ENCODE results near the gene ATP6V1A.
A peak's percentile ranks its signal among the peaks of the same experiment; 100 is the strongest.

The ATP6V1A gene

GRCh38 chr3:113721636-113722035, 25.2 kb upstream of the ATP6V1A start:
- intact Hi-C loops (cut with DNase I; ENCODE audit: low total_unique reads), result no loop called here

GRCh38 chr3:113728661-113729060, 18.2 kb upstream of the ATP6V1A start:
- Histone ChIP-seq H3K4me3 (no peak overlapping the region), H3K36me3 (no peaks in the 10 kb centered on the region), H3K27ac (no peak overlapping the region), H3K27me3 (no peaks in the 10 kb centered on the region), H3K9me3 (no peaks in the 10 kb centered on the region), H3K4me1 (no peaks in the 10 kb centered on the region)
- intact Hi-C loops (cut with DNase I; ENCODE audit: low total_unique reads), result no loop called here
- DNase-seq, result no peak
- TF ChIP-seq, protein P1, sequence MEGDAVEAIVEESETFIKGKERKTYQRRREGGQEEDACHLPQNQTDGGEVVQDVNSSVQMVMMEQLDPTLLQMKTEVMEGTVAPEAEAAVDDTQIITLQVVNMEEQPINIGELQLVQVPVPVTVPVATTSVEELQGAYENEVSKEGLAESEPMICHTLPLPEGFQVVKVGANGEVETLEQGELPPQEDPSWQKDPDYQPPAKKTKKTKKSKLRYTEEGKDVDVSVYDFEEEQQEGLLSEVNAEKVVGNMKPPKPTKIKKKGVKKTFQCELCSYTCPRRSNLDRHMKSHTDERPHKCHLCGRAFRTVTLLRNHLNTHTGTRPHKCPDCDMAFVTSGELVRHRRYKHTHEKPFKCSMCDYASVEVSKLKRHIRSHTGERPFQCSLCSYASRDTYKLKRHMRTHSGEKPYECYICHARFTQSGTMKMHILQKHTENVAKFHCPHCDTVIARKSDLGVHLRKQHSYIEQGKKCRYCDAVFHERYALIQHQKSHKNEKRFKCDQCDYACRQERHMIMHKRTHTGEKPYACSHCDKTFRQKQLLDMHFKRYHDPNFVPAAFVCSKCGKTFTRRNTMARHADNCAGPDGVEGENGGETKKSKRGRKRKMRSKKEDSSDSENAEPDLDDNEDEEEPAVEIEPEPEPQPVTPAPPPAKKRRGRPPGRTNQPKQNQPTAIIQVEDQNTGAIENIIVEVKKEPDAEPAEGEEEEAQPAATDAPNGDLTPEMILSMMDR (IDR thresholded peaks at IDR 0.05), result no peak

More at GRCh38 chr3:113721636-113722035, 25.2 kb upstream of the ATP6V1A start:
- H3K27me3 ChIP-seq, result no peaks in the 10 kb centered on the region
- TF ChIP-seq, protein P1 (IDR thresholded peaks at IDR 0.05), result no peak
- no peaks in the 10 kb centered on the region for H3K9me3 ChIP-seq
- H3K27ac ChIP-seq, result no peak overlapping the region
- no peak overlapping the region for H3K4me3 ChIP-seq
- H3K36me3 ChIP-seq, result peaks cover 20 to 48% (median 23%) of the 10 kb centered on the region in 3 donors
- no peaks in the 10 kb centered on the region for H3K4me1 ChIP-seq
- no peak for DNase-seq

DNA sequence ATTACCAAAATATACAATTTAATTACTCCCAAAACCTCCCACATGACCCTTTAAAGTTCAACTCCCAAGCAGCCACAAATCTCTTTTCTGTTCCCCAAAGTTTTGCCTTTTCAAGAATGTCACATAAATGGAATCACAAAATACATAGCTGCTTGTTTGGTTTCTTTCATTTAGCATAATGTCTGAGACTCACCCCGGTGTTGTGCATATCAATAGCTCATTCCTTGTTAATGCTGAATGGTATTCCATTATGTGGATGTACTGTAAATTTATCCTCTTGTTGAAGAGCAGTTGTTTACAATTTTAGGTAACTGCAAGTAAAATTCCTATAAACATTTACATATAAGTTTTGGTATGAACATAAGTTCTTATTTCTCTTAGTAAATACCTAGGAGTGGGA, 16.3 kb upstream of the ATP6V1A start:
- Histone ChIP-seq H3K4me3 (no peak overlapping the region), H3K9me3 (no peaks in the 10 kb centered on the region), H3K4me1 (no peaks in the 10 kb centered on the region), H3K27me3 (no peaks in the 10 kb centered on the region), H3K36me3 (no peaks in the 10 kb centered on the region), H3K27ac (no peak overlapping the region)
- TF ChIP-seq, protein P1 (IDR thresholded peaks at IDR 0.05), result no peak
- intact Hi-C loops (cut with DNase I; ENCODE audit: low total_unique reads), result no loop called here
- no peak for DNase-seq

- H3K9me3 ChIP-seq, result no peaks in the 10 kb centered on the region
- TF ChIP-seq, protein P1 (IDR thresholded peaks at IDR 0.05), result no peak
- H3K4me1 ChIP-seq, result peaks cover 0 to 5% (median 3%) of the 10 kb centered on the region in 4 donors
- no peaks in the 10 kb centered on the region for H3K36me3 ChIP-seq
- DNase-seq, result no peak
- H3K27me3 ChIP-seq, result no peaks in the 10 kb centered on the region
- intact Hi-C loops (cut with DNase I; ENCODE audit: low total_unique reads), result no loop called here
- no peak overlapping the region for H3K27ac ChIP-seq
- H3K4me3 ChIP-seq, result no peak overlapping the region
Measured at GRCh38 chr3:113731694-113732093, 15.1 kb upstream of the ATP6V1A start.

DNA sequence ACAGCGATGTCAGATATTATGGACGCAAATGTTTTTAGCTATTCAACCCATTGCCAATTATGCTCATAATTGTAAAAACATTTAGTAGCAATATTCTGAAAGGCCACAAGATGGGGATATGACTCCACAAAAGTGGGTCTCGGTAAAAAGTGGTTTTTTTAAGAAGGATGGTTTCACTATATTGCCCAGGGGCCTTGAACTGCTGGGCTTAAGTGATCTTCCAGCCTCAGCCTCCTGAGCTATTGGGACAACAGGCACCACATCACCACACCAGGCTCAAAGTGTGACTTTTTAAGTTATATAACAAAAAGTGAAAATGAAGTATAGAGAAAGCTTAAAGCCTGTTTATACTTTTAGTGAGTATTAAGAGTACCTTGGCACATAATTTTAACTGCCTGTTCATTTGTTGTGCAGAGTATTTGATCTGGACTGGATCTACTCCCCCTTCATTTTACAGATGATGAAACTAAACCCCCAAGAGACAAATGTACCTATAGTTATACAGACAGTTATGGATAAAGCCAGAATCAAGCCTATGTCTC, 10.2 kb upstream of the ATP6V1A start:
- H3K27me3 ChIP-seq, result no peaks in the 10 kb centered on the region
- no peak for DNase-seq
- H3K27ac ChIP-seq, result no peak overlapping the region
- H3K9me3 ChIP-seq, result no peaks in the 10 kb centered on the region
- no peak overlapping the region for H3K4me3 ChIP-seq
- intact Hi-C loops (cut with DNase I; ENCODE audit: low total_unique reads), result no loop called here
- TF ChIP-seq, protein P1 (IDR thresholded peaks at IDR 0.05), result peak; percentile 60 to 80
- H3K4me1 ChIP-seq, result peaks cover 0 to 15% (median 7%) of the 10 kb centered on the region in 4 donors
- no peaks in the 10 kb centered on the region for H3K36me3 ChIP-seq

GRCh38 chr3:113741086-113741485, 5.7 kb upstream of the ATP6V1A start:
- Histone ChIP-seq H3K27me3 (no peaks in the 10 kb centered on the region), H3K4me3 (no peak overlapping the region), H3K4me1 (peaks cover 0 to 40% (median 27%) of the 10 kb centered on the region in 4 donors), H3K27ac (no peak overlapping the region), H3K9me3 (no peaks in the 10 kb centered on the region), H3K36me3 (no peaks in the 10 kb centered on the region)
- intact Hi-C loops (cut with DNase I; ENCODE audit: low total_unique reads), result no loop called here
- no peak for DNase-seq
- TF ChIP-seq, protein P1 (IDR thresholded peaks at IDR 0.05), result no peak
